ENCODE measurements around the gene HERC3.

HERC3 gene

DNA sequence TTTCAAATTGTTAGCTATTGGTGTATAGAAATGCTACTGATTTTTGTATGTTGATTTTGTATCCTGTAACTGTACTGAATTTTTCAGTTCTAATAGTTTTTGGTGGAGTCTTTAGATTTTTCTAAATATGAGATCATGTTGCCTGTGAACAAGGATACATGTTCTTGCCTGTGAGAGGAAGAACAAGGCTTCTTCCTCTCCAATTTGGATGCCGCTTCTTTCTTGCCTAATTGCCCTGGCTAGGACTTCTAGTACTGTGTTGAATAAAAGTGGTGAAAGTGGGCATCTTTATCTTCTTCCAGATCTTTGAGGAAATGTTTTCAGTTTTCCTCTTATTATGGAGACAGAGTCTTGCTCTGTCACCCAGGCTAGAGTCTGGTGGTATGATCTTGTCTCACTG lies 121.5 kb downstream of the HERC3 start:
- in situ Hi-C loops (cut with MboI; ENCODE audit: low sequenced_read_pairs) = no loop called here

DNA sequence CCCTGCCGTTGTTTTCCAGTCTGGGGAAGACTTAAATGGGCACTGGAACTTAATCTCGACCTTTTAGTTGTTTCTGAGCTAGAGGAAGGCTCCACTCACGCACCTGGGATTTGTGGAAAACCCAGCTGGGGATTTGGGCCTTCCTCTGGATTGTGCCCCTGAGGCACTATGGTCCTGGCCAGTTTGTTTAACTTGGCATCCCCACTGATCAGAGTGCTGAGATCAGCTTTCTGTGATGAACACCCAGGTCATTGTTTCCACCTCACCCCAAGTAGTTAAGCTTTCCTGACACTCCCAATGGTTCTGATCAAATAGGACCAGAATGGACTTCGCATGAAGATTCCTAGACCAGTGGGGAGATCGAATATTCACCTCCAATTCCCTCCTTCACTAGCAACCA lies 125.8 kb downstream of the HERC3 start:
- in situ Hi-C loops (cut with MboI; ENCODE audit: low sequenced_read_pairs) = no loop called here

DNA sequence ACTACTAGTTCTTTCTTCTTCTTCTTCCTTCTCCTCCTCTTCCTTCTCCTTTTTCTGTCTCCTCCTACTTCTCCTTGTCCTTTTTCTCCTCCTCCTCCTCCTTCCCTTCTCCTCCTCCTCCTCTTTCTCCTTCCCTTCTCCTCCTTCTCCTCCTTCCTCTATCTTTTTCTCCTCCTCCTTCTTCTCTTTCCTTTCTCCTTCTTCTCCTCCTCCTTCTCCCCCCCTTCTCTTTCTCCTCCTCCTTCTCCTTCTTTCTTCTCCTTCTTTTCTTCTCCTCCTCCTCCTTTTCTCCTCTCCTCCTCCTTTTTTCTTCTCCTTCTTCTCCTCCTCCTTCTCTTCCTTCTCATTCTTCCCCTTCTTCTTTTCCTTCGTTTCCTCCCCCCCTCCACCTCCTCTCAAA lies 127.1 kb downstream of the HERC3 start:
- in situ Hi-C loops (cut with MboI; ENCODE audit: low sequenced_read_pairs) = no loop called here

DNA sequence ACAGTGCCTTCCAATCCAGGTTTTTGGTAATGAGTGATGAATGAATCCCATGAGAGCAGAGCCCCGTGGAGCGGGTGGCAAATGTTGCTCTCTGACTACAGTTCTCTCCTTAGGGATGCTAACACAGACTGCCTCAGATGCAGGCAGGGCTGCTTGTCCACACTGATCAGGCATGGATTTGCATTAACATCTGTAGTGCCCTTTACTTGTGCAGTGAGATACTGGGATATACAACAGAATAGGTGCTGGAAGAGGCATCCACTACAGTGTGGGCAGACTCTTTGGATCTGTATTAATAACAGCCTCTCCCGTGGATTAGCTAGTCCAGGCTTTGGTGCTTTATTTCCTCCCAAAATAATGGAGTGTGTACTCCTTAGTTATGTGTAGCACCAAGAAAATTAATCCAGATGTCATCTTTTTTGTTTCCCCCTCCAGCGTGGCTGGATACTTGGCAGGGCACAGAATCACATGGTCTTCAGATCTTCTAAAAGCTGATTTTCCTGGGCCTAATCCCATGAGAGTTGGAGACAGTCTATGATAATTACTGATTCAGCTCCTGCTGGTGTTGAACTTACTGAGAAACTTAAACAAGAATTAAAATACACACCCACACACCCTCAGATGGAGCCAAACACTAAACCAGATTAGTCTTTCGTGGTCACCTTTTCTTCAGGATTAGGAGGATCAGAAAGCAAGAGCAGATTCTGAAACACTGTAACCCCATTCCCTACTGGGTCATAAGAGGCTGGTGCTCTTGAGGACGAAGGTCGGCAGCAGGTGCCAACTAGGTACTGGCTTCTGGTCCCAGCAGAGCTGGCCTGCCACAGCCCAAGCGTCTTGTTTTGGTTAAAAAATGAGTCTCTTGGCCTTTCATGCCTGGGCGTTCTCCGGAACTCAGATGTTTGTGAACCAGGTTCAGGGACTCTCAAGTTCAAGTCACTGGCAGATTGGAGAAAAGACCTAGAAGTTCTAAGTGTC lies 128.5 kb downstream of the HERC3 start:
- in situ Hi-C loops (cut with MboI; ENCODE audit: low sequenced_read_pairs) = no loop called here

DNA sequence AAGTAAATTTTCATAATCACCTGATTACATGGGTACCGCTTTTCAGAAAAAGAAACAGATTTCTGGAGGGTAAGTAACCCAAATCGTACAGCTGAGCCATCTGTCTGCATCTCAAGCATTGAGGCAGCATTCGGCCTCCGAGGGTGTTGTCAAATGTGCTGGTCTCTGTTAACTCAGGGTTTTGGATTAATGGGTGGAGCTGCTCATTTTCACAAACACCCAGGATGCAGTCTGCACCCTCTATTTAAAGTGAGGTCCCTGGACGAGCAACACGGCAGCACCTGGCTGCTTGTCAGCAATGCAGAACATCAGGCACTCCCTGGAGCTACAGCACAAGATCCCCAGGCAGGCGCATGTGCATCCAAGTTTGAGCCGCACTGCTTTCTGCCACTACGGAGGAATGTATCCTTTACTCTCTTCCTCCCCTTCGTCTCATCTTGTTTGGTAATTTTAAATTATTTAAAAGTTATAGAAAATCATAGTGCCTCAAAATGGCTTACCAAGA lies 130.0 kb downstream of the HERC3 start:
- in situ Hi-C loops (cut with MboI; ENCODE audit: low sequenced_read_pairs) = no loop called here

DNA sequence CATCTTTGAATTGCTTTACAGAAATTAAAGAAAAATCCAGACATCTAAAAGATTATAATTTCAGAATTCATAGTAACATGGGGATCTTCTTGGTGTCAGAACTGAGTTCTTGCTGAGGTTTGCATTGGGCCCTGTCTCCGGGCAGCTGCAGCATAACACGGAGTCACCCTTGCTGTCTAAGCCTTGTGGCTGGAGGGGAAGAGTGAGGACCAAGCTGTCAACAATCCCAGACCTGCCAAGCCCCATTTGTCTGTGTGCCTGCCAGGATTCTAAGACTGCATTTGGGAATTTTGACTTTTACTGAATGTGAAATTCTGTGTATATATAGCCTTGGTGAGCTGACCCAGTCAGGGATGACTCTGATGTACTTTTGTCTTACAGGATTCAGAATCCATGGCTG lies 130.5 kb downstream of the HERC3 start:
- in situ Hi-C loops (cut with MboI; ENCODE audit: low sequenced_read_pairs) = no loop called here

DNA sequence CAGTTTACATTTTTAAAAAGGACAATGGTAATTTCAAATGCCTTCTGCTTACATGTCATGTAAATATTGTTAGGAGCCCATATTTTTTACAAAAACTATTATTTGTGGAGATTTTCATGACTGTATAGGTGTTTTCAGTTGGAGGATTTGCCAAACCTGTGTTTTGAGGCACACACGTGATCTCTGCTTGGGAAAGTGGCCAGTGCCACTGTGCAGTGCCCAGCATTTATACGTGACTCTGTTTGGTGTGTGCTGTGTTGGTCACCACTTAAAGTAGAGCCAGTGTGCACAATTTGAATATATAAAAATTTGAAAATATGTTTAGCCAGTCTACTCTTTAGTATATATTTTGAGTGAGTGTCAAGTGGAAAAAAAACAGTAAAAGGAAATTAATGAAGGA lies 132.1 kb downstream of the HERC3 start:
- in situ Hi-C loops (cut with MboI; ENCODE audit: low sequenced_read_pairs) = no loop called here

DNA sequence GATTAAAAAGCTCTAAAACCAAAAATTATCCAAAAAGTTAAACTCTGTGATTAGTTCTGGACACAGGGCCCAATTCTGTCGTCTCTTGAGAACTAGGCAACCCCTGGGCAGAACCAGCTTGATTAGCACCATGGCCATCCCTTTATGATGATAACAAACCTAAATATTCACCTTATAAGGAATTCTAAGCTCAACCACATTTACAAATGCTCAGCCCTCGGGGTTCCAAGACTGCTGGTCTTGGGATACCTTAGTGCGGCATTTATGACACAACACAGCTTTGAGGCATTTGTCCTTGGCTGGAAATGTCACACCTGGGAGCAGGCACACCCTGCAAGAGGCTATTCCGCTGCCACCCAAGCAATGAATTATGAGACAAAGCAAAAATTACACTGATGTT lies 132.9 kb downstream of the HERC3 start:
- in situ Hi-C loops (cut with MboI; ENCODE audit: low sequenced_read_pairs) = no loop called here

DNA sequence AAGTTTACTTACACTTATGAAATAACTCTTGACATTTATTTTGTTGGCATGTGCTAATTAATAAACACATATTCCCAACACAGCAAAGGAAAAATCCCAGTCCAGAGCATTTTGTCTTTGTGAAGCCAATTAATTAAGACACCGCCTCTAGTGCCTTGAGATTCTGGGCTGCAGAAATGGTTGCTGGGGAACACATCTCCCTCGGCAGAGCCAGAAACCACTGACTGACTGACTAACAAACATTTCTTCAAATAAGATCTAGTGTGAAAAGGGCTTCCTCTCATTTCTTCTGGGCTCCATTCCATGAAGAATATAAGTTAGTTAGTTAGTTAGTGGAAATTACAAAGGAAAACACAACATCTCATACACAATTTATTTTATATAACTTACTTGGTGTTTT lies 133.7 kb downstream of the HERC3 start:
- in situ Hi-C loops (cut with MboI; ENCODE audit: low sequenced_read_pairs) = no loop called here

DNA sequence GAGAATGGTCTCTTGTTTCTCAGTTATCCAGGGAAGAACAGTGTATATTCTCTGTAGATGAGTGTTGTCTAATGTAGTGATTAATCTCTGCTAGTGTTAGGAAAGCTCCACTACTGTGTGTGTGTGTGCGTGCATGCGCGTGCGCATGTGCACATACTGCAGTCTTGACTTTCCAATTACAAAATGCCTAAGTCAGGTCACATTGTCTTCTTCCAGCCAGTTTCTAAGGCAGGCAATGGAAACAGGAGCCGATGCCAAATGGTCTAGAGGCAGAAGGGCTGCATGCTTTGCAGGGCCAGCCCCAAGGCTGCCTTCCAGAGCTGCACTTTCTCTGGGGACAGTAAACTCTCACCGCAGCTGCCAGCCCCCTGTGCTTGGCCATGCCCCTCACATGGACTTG lies 135.9 kb downstream of the HERC3 start:
- in situ Hi-C loops (cut with MboI; ENCODE audit: low sequenced_read_pairs) = no loop called here

DNA sequence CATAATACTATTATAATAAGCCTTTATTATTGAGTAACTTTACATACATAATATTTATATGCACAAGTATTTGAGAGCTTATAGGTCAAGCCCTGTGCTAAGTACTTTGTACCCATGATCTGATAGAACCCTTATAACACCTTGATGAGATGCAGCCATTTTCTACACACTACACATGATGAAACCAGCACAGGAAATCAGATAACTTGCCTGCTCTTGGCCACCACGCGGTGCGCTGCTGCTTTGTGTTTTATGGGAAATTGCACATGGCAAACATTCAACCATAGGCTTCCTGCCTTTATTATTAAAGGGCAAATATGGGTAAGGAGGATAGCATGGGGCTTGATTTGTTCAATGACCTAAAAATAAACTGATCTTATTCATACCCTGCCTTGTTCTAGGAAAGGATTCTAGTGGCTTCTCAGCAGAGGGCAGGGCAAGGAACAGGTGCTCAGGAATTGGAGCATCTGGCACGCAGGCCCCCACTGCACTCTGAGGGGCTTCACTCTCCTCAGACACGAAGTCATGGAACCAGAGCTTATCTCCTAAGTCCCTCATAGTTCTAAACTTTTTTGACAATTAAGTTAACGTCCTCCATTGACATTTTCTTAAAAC lies 137.0 kb downstream of the HERC3 start:
- in situ Hi-C loops (cut with MboI; ENCODE audit: low sequenced_read_pairs) = no loop called here

DNA sequence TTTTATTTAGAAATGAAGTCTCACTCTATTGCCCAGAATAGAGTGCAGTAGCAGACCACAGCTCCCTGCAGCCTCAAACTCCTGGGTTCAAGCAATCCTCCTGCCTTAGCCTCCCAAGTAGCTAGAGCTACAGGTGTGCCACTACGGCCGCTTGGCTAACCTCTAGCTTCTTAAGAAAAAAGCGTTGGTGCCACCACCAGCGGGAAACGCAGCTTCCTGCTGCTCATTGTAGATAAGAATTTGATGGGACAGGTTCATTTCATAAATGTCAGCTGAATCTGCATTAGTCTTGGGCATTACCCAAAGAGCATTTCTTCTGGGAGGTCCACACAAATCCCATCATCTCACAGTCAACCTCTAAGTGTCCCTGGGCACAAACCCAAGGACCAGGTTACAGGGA lies 138.5 kb downstream of the HERC3 start:
- in situ Hi-C loops (cut with MboI; ENCODE audit: low sequenced_read_pairs) = no loop called here

DNA sequence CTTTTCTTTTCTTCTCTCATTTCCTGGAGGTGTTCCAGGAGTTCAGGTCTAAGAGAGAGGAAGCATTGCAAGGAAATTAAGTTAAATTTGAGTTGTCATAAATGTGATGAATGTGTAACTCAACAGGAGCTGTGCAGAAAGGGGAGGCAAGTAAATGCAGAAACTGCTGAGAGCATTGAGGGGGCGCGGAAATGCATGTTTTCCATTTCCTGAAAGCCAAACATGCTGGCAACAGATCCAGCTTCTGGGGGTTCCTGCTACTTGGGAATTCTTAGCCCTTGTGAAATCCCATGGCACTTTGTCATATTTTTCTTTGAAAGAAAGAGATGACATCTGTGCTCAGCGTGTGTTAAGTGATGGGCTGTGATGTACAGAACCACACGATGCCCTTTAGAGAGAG lies 139.1 kb downstream of the HERC3 start:
- in situ Hi-C loops (cut with MboI; ENCODE audit: low sequenced_read_pairs) = no loop called here

DNA sequence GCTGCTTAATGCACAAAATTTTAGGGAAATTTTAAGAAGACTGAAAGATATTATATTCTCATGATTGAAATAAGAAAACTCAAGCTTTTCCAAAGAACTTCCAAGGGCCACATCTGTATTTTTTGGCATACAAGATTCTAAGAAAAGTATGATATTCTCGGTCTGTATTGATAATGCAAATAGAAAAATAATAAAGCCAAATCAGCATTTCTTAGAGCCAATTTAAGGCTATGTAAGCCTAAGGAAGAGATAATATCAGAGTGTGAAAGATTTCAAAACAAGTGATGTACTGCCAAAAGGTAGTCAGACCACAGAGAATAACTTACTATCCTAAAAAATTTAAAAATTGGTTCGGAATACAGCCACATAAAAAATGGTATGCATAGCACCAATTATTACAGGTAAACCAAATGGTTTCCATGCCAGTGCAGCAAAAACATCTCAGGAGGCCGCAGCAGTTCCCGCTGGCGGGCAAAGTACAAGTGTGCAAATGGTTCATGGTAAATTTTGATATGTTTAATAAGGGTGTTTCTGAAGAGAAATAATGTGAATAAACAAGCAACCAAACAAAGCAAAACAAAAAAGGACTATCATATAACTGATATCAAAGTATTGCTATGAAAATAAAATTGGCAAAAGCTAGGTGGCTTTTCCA lies 140.6 kb downstream of the HERC3 start:
- in situ Hi-C loops (cut with MboI; ENCODE audit: low sequenced_read_pairs) = no loop called here

DNA sequence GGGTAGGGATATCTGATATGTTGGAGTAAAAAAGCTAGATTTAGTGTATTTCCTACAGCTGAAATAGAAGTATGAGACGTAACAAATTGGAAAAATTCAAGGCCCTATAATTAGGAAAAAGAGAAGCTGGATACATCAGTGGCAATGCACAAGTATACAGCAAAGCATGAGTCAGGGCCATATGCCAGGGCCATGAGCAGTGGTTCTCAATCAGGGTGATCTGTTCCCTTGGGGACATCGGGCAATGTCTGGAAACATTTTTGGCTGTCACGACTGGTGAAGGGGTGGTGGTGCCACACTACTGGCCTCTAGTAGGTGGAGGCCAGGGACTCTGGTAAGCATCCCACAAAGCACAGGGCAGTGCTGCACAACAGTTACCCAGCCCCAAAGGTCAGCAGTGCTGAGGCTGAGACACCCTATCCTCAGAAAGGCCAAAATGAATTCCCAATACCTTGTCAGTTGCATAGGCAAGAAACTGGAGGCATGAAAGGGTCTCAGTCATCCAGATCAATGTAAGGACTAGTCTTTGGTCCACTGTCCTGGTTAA lies 142.2 kb downstream of the HERC3 start:
- in situ Hi-C loops (cut with MboI; ENCODE audit: low sequenced_read_pairs) = no loop called here

DNA sequence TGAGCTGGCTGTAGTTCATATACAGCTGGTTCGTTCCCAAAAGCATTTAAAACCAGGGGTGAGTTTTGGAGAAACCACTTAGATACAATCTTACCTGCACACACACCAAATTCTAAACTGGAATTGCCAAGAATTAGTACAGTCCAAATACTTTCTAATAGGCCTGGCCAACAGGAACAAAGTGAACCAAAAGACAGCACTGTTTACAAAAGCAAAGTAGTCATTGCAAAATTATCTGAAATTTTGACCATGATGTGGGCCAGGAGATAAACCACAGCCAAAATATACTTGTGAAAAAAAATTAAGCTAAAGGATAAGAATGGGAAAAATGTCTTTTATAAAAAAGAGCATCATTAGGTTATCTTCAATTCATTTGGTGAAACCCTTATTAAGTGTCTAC lies 143.3 kb downstream of the HERC3 start:
- in situ Hi-C loops (cut with MboI; ENCODE audit: low sequenced_read_pairs) = no loop called here

DNA sequence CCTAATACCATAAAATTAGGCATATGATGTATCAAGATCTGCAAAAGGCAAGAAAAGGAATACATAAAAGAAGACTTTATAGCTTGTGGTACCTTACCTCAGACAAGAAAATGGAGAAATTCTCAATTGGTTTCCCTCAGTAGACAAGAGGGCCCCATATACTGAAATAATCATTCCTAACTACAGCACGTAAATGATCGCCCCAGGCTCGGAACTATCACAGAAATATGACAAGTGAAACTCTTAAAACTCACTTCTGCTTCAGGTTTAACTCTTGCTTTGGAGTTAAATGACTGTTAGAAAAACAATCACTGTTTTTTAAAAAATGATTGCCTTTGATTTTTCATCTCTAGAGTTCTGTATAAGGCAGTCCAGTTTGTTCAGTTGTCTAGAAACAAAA lies 144.0 kb downstream of the HERC3 start:
- in situ Hi-C loops (cut with MboI; ENCODE audit: low sequenced_read_pairs) = no loop called here

DNA sequence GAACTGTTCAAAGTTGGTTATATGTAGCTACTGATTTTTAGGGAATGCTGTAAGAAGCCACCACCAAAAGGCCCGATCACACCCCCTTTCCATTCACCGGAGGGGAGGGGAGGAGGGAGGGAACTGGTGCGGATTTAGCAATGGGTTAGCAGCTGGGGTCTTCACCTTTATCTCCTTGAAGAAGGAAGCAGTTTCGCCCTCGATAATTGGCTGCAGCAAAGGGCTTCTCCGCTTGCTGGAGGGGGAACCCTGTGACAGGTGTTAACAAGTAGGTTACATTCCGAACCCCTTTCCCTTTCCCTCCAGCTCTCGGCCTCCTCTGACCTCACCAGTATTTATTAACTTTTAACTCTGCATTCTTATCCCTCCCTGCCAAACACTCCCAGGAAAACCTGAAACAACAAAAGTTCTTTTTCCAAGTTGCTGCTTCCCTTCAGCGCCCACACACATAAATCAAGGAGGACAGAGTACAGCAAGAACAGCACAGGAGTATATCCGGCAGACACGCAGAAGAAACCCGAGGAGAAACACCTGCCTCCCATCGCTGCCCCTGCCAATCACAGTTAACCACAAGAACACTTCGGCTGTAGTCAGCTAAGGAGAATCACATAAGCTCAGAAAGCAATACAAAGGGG lies 145.1 kb downstream of the HERC3 start:
- in situ Hi-C loops (cut with MboI; ENCODE audit: low sequenced_read_pairs) = no loop called here

DNA sequence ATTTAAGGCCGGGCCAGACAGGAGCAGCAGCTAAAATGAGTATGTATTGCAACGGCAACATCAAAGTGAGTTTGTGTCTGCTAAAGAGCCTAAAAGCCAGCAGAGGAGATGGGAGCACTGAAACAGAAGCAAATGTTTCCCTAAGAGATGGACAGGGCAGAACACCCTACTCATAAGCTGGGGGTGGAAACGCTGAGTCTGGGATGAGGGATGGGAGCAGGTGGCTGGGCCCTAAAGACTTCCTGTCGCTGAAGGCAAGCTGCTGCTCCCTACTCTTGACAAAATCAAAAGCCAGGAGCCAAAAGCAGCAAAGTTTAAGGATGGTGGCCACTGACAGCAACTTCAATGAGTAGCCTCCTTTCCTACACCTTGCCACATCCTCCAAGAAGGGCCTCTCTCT lies 145.9 kb downstream of the HERC3 start:
- in situ Hi-C loops (cut with MboI; ENCODE audit: low sequenced_read_pairs) = no loop called here

DNA sequence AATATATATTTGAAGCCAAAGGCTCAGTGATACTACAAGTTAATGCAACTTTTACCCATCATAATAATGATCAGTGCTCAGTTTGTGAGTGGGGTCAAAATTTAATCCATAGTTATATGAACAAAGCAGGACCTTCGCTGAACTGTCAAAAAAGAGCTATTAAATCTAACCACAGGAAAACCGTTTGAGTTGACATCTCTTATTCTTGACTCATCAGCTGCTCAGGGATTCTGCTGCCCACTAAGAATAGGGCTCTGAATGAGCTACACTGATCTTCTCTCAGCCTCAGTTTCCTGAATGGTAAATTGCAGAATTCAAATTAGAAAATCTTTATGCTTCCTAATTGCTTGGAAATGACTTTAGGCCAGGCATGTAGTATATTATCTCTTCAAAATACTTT lies 150.3 kb downstream of the HERC3 start:
- in situ Hi-C loops (cut with MboI; ENCODE audit: low sequenced_read_pairs) = no loop called here

DNA sequence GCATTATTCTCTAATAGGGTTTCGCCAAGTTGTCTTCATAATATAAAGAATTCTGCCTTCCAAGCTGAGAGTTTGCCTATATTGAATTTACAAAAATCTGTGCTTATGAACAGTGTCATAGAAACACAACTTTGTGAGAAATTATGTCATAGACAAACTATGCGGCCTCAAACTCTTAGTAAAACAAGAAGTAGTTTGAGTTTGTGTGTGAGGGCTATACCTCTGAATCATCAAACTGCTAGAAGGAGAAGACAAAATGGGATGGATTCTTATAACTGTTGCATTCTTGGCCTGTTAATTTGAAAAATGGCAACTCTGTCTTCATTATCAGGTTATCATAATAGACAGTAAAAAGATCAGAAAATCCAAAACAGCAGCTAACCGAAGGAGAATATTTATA lies 151.4 kb downstream of the HERC3 start:
- in situ Hi-C loops (cut with MboI; ENCODE audit: low sequenced_read_pairs) = no loop called here

Measured in HL-60/S4 treated with phorbol 12-myristate 13-acetate at 8.2 ng/mL for 4 days and 3 days (cell line).